Common myeloid progenitor, CD34-positive (primary cell): Measurements from ENCODE around the gene PSMG3.

Source experiments
- CTCF ChIA-PET: fragments of 350-600 bp; sonication (Branson Sonifier 250); formaldehyde crosslinking; loops from one replicate; lab custom pipeline; 2021; ENCODE audit warnings: antibody characterized with exemption; lab: Charles Lee
- POLR2A ChIA-PET: fragments of 350-600 bp; sonication (Branson Sonifier 250); formaldehyde crosslinking; loops from one replicate; lab custom pipeline; 2021; ENCODE audit warnings: antibody characterized with exemption; lab: Charles Lee
- DNase-seq, 3 donors: peaks; one replicate each; pipeline versions ENCODE4 v3.0.0 to v3.0.0-alpha.2; 2013
- H3K27ac ChIP-seq, 2 experiments: 1 replicate in 1 of 2; 2 replicates in 1 of 2; pipeline ENCODE4 v1.7.0; 2013; ENCODE audit warnings: inconsistent platforms in 2 of 2, low read length in 2 of 2, mild to moderate bottlenecking in 2 of 2, low read depth in 1 of 2, moderate library complexity in 1 of 2; ENCODE audit not compliant: severe bottlenecking in 2 of 2, insufficient read depth in 1 of 2, poor library complexity in 1 of 2
- H3K27me3 ChIP-seq, 5 experiments: replicated peaks in 2 of 5; 1 replicate in 3 of 5; 2 replicates in 2 of 5; pipeline versions ENCODE4 v1.6.1 to v1.7.0; 2013; ENCODE audit warnings: low read length in 4 of 5, mild to moderate bottlenecking in 2 of 5, moderate library complexity in 2 of 5, inconsistent platforms in 1 of 5; ENCODE audit not compliant: insufficient read depth in 5 of 5, control insufficient read depth in 4 of 5
- H3K36me3 ChIP-seq, 4 experiments: 1 replicate in 2 of 4; 2 replicates in 2 of 4; pipeline versions ENCODE4 v1.6.1 to v1.7.0; 2013; ENCODE audit warnings: low read length in 3 of 4, control low read depth in 1 of 4, mild to moderate bottlenecking in 1 of 4; ENCODE audit not compliant: control insufficient read depth in 4 of 4, insufficient read depth in 4 of 4
- H3K4me1 ChIP-seq, 4 experiments: 1 replicate in 3 of 4; 2 replicates in 1 of 4; pipeline versions ENCODE4 v1.6.1 to v1.7.1; 2013; ENCODE audit warnings: low read length in 3 of 4, mild to moderate bottlenecking in 3 of 4, control low read depth in 1 of 4, inconsistent platforms in 1 of 4, moderate library complexity in 1 of 4; ENCODE audit not compliant: control insufficient read depth in 4 of 4, insufficient read depth in 4 of 4; ENCODE audit errors: control extremely low read depth in 1 of 4
- H3K4me3 ChIP-seq, 7 experiments: 1 replicate in 4 of 7; 2 replicates in 3 of 7; pipeline versions ENCODE4 v1.5.1 to v1.7.0; 2013; ENCODE audit warnings: mild to moderate bottlenecking in 7 of 7, low read length in 6 of 7, moderate library complexity in 6 of 7, inconsistent platforms in 2 of 7, low read depth in 2 of 7, control low read depth in 1 of 7; ENCODE audit not compliant: insufficient read depth in 4 of 7, control insufficient read depth in 1 of 7; ENCODE audit errors: extremely low read depth in 1 of 7
- H3K9me3 ChIP-seq, 5 experiments: 1 replicate in 4 of 5; 2 replicates in 1 of 5; pipeline versions ENCODE4 v1.6.1 to v1.7.1; 2013; ENCODE audit warnings: low read length in 4 of 5, mild to moderate bottlenecking in 2 of 5, inconsistent platforms in 1 of 5, low read depth in 1 of 5, moderate library complexity in 1 of 5; ENCODE audit not compliant: control insufficient read depth in 4 of 5, insufficient read depth in 2 of 5; ENCODE audit errors: control extremely low read depth in 1 of 5
- WGBS: methylation state at CpG from one replicate; pipeline ENCODE4 v1.1.5; 2013; ENCODE audit not compliant: insufficient coverage; 5-methylcytosine and 5-hydroxymethylcytosine counted together

Gene PSMG3

GRCh38 chr7:1542329-1542728, 27.5 kb downstream of the PSMG3 start:
- Histone ChIP-seq H3K27ac (no peak overlapping the region), H3K36me3 (peaks cover 6 to 75% (median 48%) of the 10 kb centered on the region in 4 experiments), H3K4me1 (peaks cover 0 to 7% (median 6%) of the 10 kb centered on the region in 4 experiments), H3K9me3 (no peaks in the 10 kb centered on the region), H3K4me3 (no peak overlapping the region), H3K27me3 (no peaks in the 10 kb centered on the region)
- WGBS, result 97% methylated on average over 16 of the region's 21 CpGs
- ChIA-PET CTCF (interaction anchor here (1.3 to 11.1 kb wide), 3 partner anchors 8 to 33 kb away, joined by 5 to 150 read pairs (median 14); partner anchors contain the start of genes INTS1 and TMEM184A), POLR2A (interaction anchor here (0.6 to 0.7 kb wide), 2 partner anchors 10 to 67 kb away, joined by 3 read pairs; no protein-coding TSS in a partner anchor)
- no peak for DNase-seq

DNA sequence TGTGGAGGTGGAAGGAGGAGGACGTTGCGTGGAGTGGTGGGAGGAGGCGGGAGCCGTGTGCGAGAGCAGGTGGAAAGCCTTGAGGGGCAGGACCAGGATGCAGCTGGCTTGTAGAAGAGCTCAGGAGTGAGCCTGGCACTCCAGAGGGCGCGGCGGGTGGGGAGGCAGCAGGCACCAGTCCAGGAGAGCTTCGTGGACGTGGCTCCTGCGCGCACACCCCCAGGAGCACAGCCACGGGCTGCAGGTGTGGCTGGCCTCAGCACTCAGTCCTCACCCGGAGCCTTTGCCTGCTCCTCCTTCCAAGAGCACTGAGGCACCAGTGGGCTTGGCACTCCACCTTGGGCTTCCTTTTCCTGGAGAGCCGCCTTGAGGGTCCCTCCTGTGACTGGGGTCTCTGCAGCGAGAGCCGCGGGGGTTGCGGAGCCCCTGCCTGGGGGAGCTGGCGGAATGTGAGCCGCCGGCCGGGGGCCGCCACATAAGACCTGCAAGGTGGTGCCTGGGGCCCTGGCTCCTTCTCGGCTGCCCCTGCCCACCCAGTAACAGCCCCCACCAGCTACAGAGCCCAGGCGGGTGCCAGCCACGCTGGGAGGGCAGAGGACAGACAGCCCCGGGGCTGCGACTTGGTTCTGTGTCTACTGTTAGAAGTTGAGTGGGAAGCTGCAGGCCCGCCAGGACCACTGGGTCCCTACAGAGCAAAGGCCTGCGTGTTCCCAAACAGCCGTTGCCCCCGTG, 28.2 kb downstream of the PSMG3 start:
- DNase-seq, result no peak
- Histone ChIP-seq H3K27ac (no peak overlapping the region), H3K4me3 (no peak overlapping the region), H3K9me3 (no peaks in the 10 kb centered on the region), H3K36me3 (peaks cover 6 to 82% (median 52%) of the 10 kb centered on the region in 4 experiments), H3K4me1 (peaks cover 0 to 14% (median 6%) of the 10 kb centered on the region in 4 experiments), H3K27me3 (no peaks in the 10 kb centered on the region)
- WGBS, result 93% methylated on average over 18 of the region's 33 CpGs
- ChIA-PET CTCF (interaction anchor here (1.0 to 11.1 kb wide), 4 partner anchors 15 to 68 kb away, joined by 3 to 150 read pairs (median 4); partner anchors contain the start of genes INTS1 and TMEM184A), POLR2A (interaction anchor here (0.6 to 1.1 kb wide), 3 partner anchors 17 to 66 kb away, joined by 3 to 5 read pairs (median 3); no protein-coding TSS in a partner anchor)

DNA sequence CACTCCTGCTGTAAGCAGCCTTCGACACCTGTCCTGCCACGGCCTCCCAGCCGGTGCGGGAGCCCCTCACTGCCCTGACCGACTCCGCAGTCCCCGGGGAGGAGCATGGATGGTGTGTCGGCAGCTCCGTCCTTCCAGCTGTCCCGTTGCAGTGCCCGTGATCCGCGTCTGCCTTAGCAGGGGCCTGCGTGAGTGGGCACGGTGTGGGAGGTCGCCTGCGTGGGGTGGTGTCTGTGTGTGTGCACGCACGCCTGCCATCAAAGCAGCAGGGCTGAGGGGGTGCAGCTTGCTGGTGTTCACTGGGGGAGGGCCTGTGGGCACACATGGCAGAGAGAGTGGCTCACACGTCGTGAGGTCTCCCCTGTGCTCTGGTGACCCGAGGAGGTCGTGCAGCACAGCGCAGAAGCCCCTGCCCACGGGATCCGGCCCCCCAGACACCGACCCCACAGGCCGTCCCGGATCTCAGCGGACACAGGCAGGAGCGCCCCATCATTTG, 29.0 kb downstream of the PSMG3 start:
- ChIA-PET POLR2A (interaction anchor here (1.1 kb wide), 1 partner anchor 30 kb away, joined by 5 read pairs; no protein-coding TSS in a partner anchor), CTCF (interaction anchor here (1.0 to 11.1 kb wide), 3 partner anchors 15 to 67 kb away, joined by 3 to 150 read pairs (median 3); partner anchors contain the start of genes INTS1 and TMEM184A)
- Histone ChIP-seq H3K4me3 (no peak overlapping the region), H3K9me3 (no peaks in the 10 kb centered on the region), H3K27ac (no peak overlapping the region), H3K27me3 (no peaks in the 10 kb centered on the region), H3K36me3 (peaks cover 6 to 90% (median 56%) of the 10 kb centered on the region in 4 experiments), H3K4me1 (peaks cover 0 to 17% (median 4%) of the 10 kb centered on the region in 4 experiments)
- no peak for DNase-seq
- 97% methylated on average over 29 of the region's 31 CpGs for WGBS

DNA sequence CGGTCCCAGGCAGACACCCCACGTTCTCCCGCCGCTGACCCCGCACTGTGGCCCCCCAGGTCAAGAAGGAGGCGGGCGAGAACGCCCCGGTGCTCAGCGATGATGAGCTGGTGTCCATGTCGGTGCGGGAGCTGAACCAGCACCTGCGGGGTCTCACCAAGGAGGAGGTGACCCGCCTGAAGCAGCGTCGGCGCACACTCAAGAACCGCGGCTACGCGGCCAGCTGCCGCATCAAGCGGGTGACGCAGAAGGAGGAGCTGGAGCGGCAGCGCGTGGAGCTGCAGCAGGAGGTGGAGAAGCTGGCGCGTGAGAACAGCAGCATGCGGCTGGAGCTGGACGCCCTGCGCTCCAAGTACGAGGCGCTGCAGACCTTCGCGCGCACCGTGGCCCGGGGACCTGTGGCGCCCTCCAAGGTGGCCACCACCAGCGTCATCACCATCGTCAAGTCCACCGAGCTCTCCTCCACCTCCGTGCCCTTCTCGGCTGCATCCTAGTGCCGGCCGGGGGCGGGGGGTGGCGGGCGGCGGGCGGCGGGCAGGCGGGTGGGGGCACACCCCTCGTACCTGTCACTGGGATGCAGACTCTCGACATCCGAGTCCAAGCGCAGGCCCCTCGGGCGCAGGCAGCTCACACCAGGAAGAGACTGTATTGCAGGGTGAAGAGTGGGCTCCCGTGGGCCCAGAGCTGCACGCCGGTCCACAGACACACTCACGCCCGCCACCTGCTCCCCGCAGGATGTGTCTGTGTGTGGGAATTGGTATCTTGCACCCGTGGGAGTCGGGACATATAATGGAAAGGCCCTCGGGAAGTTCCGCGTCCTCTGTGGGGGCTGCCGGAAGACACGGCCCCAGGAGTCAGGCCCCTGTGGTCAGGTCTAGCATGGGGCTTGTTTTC, 29.7 kb downstream of the PSMG3 start:
- 97% methylated on average over 62 of the region's 73 CpGs for WGBS
- H3K36me3 ChIP-seq, result peaks cover 6 to 96% (median 60%) of the 10 kb centered on the region in 4 experiments

GRCh38 chr7:1539181-1539881, 30.5 kb downstream of the PSMG3 start:
- 91% methylated on average over 33 of the region's 36 CpGs for WGBS
- H3K4me3 ChIP-seq, result no peak overlapping the region
- no peaks in the 10 kb centered on the region for H3K9me3 ChIP-seq
- peaks cover 6 to 96% (median 59%) of the 10 kb centered on the region in 4 experiments for H3K36me3 ChIP-seq
- H3K27me3 ChIP-seq, result no peaks in the 10 kb centered on the region
- no peak overlapping the region for H3K27ac ChIP-seq
- no peak for DNase-seq
- CTCF ChIA-PET, result interaction anchor here (1.4 to 11.1 kb wide), 2 partner anchors 19 to 30 kb away, joined by 6 to 150 read pairs; partner anchors contain the start of gene INTS1
- H3K4me1 ChIP-seq, result peaks cover 0 to 20% (median 6%) of the 10 kb centered on the region in 4 experiments
- POLR2A ChIA-PET, result interaction anchor here (0.5 to 1.5 kb wide), 2 partner anchors 9 to 19 kb away, joined by 3 to 4 read pairs; no protein-coding TSS in a partner anchor

More for the DNA sequence above, 29.7 kb downstream of the PSMG3 start:
- Histone ChIP-seq H3K9me3 (no peaks in the 10 kb centered on the region), H3K27me3 (no peaks in the 10 kb centered on the region), H3K27ac (no peak overlapping the region), H3K4me1 (peaks cover 0 to 16% (median 3%) of the 10 kb centered on the region in 4 experiments), H3K4me3 (no peak overlapping the region)
- DNase-seq, result no peak
- CTCF ChIA-PET, result interaction anchor here (1.0 to 11.1 kb wide), 2 partner anchors 16 to 31 kb away, joined by 3 to 150 read pairs; partner anchors contain the start of genes INTS1 and TMEM184A
- POLR2A ChIA-PET, result interaction anchor here (0.5 to 1.5 kb wide), 2 partner anchors 8 to 18 kb away, joined by 3 to 4 read pairs; no protein-coding TSS in a partner anchor
